HepG2 (cell line): ENCODE data around the gene NUCB1. TPM values are rescaled to one million over a fixed set of nuclear protein-coding genes. Genes with fewer than 3 reads are reported as not detected.
A peak's percentile ranks its signal among the peaks of the same experiment; 100 is the strongest.

Source experiments
- KAT2B ChIP-seq: fragments of 150-350 bp; IDR thresholded peaks from 2 replicates; pipeline ENCODE4 v1.6.1; 2014; ENCODE audit warnings: low read depth, low read length, borderline replicate concordance
- THYN1 ChIP-seq: sonication (generic); formaldehyde crosslinking; IDR thresholded peaks from 2 replicates; pipeline ENCODE4 v1.8.1; 2023; ENCODE audit warnings: low read depth, mild to moderate bottlenecking, moderate library complexity, missing genetic modification reagents, borderline replicate concordance
- ZFP90 ChIP-seq: sonication (generic); formaldehyde crosslinking; IDR thresholded peaks from 2 replicates; pipeline ENCODE4 v1.8.0; 2022; ENCODE audit warnings: missing genetic modification reagents, mild to moderate bottlenecking, inconsistent platforms, borderline replicate concordance
- ZFYVE20 ChIP-seq: sonication (generic); formaldehyde crosslinking; IDR thresholded peaks from 2 replicates; pipeline ENCODE4 v1.8.0; 2023; ENCODE audit warnings: low read depth, mild to moderate bottlenecking, moderate library complexity, missing genetic modification reagents, borderline replicate concordance
- ZNF232 ChIP-seq: sonication (generic); formaldehyde crosslinking; IDR thresholded peaks from 2 replicates; pipeline ENCODE4 v1.4.0; 2020; ENCODE audit warnings: missing genetic modification reagents, borderline replicate concordance
- ZNF572 ChIP-seq: sonication (generic); formaldehyde crosslinking; IDR thresholded peaks from 2 replicates; pipeline ENCODE4 v1.5.1; 2020; ENCODE audit warnings: mild to moderate bottlenecking, missing genetic modification reagents
- ZNF672 ChIP-seq: sonication (generic); formaldehyde crosslinking; IDR thresholded peaks from 2 replicates; pipeline ENCODE4 v1.8.1; 2022; ENCODE audit warnings: missing genetic modification reagents
- polyA plus RNA-seq, 8 experiments: library from polyadenylated mRNA; depleted of rRNA in 3 of 8; stranded (reverse) in 7 of 8; unstranded in 1 of 8; fragments of >200 nt; fragmentation: Illumina TruSeq in 4 of 8; extraction: Trizol in 4 of 8; gene quantifications; 2 replicates each; pipeline versions ENCODE4 v1.2.1 to v1.2.3, GENCODE V29; 2011 to 2016; ENCODE audit warnings: low read depth in 4 of 8, missing spikeins in 1 of 8, mixed read lengths in 1 of 8; ENCODE audit not compliant: insufficient read depth in 1 of 8
- total RNA-seq, 5 experiments: library from RNA; depleted of rRNA; stranded (reverse); fragments of >200 nt; fragmentation: Illumina TruSeq; extraction: Trizol; gene quantifications; 2 replicates each; pipeline ENCODE4 v1.2.3, GENCODE V29; 2016; ENCODE audit warnings: low read depth in 1 of 5
- TF ChIP-seq, protein P1 (sequence below): sonication (generic); formaldehyde crosslinking; IDR thresholded peaks from 2 replicates; pipeline ENCODE4 v1.8.1; 2023; ENCODE audit warnings: mild to moderate bottlenecking, missing genetic modification reagents
- TF ChIP-seq, protein P2 (sequence below): sonication (generic); formaldehyde crosslinking; IDR thresholded peaks from 2 replicates; pipeline ENCODE4 v1.4.0; 2020; ENCODE audit warnings: missing genetic modification reagents, borderline replicate concordance
- TF ChIP-seq, protein P3 (sequence below), 2 experiments: sonication (generic) in 1 of 2; formaldehyde crosslinking in 1 of 2; IDR thresholded peaks; 2 replicates each; pipeline versions ENCODE4 v1.4.0 to v1.6.1; 2016 to 2020; ENCODE audit warnings: borderline replicate concordance in 1 of 2, low read depth in 1 of 2, mild to moderate bottlenecking in 1 of 2, missing genetic modification reagents in 1 of 2
- TF ChIP-seq, protein P4 (sequence below): sonication (generic); formaldehyde crosslinking; IDR thresholded peaks from 2 replicates; pipeline ENCODE4 v1.9.0; 2022; ENCODE audit warnings: low read depth, missing genetic modification reagents
- TF ChIP-seq, protein P5 (sequence below): sonication (generic); formaldehyde crosslinking; IDR thresholded peaks from 2 replicates; pipeline ENCODE4 v1.8.1; 2023; ENCODE audit warnings: mild to moderate bottlenecking, missing genetic modification reagents

Gene NUCB1
- total and polyA plus RNA-seq, 2 of the 13 experiments (the other 11 are each of a cell fraction or from before 2014, with no cell fraction given): 82.3 to 106 TPM

DNA sequence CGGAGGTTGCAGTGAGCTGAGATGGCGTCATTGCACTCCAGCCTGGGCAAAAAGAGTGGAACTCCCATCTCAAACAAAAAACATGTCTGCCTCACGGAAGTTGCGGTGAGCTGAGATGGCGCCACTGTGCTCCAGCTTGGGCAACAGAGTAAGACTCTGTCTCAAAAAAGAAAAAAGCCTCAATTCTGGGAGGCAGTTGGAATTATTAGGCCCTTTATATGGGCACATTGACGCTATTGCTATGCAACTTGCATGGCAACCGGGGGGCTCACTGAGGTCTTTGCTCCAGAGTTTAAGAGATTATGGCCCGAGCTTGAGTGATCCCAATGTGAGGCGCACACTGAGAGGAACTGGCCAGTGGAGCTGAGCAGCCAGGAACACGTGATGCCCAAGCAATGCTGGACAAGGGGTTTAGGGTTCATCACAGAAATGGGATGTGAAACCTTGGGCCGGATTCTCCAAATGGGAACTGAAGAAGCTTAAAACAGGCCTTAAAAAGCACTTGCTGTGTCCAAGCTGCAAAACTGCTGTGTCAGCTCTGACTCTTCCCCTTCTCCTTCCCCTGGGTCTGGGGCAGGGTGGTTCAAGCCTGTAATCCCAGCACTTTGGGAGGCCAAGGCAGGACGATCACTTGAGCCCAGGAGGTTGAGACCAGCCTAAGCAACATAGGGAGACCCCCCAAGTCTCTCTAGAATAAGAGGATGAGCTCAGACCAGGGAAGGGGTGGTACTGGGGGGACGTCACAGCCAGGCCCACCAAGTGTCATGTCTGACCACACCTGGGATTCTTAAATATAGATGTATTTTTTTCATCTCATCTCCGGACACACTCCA, 67.5 kb downstream of the NUCB1 start (continued):
- TF ChIP-seq, protein P1, sequence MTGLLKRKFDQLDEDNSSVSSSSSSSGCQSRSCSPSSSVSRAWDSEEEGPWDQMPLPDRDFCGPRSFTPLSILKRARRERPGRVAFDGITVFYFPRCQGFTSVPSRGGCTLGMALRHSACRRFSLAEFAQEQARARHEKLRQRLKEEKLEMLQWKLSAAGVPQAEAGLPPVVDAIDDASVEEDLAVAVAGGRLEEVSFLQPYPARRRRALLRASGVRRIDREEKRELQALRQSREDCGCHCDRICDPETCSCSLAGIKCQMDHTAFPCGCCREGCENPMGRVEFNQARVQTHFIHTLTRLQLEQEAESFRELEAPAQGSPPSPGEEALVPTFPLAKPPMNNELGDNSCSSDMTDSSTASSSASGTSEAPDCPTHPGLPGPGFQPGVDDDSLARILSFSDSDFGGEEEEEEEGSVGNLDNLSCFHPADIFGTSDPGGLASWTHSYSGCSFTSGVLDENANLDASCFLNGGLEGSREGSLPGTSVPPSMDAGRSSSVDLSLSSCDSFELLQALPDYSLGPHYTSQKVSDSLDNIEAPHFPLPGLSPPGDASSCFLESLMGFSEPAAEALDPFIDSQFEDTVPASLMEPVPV (CRISPR knock-in tag): no peak; the same call in 1 of the 2 replicates
- TF ChIP-seq, protein P2, sequence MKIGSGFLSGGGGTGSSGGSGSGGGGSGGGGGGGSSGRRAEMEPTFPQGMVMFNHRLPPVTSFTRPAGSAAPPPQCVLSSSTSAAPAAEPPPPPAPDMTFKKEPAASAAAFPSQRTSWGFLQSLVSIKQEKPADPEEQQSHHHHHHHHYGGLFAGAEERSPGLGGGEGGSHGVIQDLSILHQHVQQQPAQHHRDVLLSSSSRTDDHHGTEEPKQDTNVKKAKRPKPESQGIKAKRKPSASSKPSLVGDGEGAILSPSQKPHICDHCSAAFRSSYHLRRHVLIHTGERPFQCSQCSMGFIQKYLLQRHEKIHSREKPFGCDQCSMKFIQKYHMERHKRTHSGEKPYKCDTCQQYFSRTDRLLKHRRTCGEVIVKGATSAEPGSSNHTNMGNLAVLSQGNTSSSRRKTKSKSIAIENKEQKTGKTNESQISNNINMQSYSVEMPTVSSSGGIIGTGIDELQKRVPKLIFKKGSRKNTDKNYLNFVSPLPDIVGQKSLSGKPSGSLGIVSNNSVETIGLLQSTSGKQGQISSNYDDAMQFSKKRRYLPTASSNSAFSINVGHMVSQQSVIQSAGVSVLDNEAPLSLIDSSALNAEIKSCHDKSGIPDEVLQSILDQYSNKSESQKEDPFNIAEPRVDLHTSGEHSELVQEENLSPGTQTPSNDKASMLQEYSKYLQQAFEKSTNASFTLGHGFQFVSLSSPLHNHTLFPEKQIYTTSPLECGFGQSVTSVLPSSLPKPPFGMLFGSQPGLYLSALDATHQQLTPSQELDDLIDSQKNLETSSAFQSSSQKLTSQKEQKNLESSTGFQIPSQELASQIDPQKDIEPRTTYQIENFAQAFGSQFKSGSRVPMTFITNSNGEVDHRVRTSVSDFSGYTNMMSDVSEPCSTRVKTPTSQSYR (CRISPR knock-in tag): no peak
- TF ChIP-seq ZFYVE20 (CRISPR knock-in tag): no peak
- TF ChIP-seq ZFP90 (CRISPR knock-in tag): 0 out of 2 replicates have a peak, but pooled peaks have one; percentile 50
- TF ChIP-seq, protein P3, sequence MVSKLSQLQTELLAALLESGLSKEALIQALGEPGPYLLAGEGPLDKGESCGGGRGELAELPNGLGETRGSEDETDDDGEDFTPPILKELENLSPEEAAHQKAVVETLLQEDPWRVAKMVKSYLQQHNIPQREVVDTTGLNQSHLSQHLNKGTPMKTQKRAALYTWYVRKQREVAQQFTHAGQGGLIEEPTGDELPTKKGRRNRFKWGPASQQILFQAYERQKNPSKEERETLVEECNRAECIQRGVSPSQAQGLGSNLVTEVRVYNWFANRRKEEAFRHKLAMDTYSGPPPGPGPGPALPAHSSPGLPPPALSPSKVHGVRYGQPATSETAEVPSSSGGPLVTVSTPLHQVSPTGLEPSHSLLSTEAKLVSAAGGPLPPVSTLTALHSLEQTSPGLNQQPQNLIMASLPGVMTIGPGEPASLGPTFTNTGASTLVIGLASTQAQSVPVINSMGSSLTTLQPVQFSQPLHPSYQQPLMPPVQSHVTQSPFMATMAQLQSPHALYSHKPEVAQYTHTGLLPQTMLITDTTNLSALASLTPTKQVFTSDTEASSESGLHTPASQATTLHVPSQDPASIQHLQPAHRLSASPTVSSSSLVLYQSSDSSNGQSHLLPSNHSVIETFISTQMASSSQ (IDR thresholded peaks at IDR 0.05; ENCODE audit: low read depth): no peak
- TF ChIP-seq, protein P3 (CRISPR knock-in tag; IDR thresholded peaks at IDR 0.05; ENCODE audit: borderline replicate concordance): peak; percentile 45; the same call in 1 of the 2 replicates
- TF ChIP-seq ZNF232 (CRISPR knock-in tag): no peak
- no peak for TF ChIP-seq KAT2B
- 0 out of 2 replicates have a peak, but pooled peaks have one; percentile 25 for TF ChIP-seq ZNF672 (CRISPR knock-in tag)
- TF ChIP-seq, protein P4, sequence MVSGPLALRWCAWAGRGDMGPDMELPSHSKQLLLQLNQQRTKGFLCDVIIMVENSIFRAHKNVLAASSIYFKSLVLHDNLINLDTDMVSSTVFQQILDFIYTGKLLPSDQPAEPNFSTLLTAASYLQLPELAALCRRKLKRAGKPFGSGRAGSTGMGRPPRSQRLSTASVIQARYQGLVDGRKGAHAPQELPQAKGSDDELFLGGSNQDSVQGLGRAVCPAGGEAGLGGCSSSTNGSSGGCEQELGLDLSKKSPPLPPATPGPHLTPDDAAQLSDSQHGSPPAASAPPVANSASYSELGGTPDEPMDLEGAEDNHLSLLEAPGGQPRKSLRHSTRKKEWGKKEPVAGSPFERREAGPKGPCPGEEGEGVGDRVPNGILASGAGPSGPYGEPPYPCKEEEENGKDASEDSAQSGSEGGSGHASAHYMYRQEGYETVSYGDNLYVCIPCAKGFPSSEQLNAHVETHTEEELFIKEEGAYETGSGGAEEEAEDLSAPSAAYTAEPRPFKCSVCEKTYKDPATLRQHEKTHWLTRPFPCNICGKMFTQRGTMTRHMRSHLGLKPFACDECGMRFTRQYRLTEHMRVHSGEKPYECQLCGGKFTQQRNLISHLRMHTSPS: no peak
- TF ChIP-seq, protein P5, sequence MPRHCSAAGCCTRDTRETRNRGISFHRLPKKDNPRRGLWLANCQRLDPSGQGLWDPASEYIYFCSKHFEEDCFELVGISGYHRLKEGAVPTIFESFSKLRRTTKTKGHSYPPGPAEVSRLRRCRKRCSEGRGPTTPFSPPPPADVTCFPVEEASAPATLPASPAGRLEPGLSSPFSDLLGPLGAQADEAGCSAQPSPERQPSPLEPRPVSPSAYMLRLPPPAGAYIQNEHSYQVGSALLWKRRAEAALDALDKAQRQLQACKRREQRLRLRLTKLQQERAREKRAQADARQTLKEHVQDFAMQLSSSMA (CRISPR knock-in tag): no peak
- TF ChIP-seq ZNF572 (CRISPR knock-in tag): 0 out of 2 replicates have a peak, but pooled peaks have one; percentile 31
- no peak for TF ChIP-seq THYN1
